ENCODE measurements around the gene ZSCAN20. TPM values are rescaled to one million over a fixed set of nuclear protein-coding genes. Genes with fewer than 3 reads are reported as not detected.
A peak's percentile ranks its signal among the peaks of the same experiment; 100 is the strongest.

Gene ZSCAN20
- 1 to 10 TPM in 1 of 2 donors, under 1 TPM in 1; 0.65 to 1.8 TPM for total RNA-seq
- 2.9 to 11.2 reads per million in 2 donors for total RNA-seq

GRCh38 chr1:33472269-33472980 lies at the start of gene ZSCAN20:
Gene ZSCAN20, plus strand, starts transcription at chr1:33472645. Its CDS starts 6,644 bp downstream, at chr1:33479289.
- Mint-ChIP-seq H3K4me1 (peaks cover 30% of the 10 kb centered on the region), H3K36me3 (ENCODE audit: low read depth) (no peaks in the 10 kb centered on the region), H3K27me3 (no peaks in the 10 kb centered on the region), H3K4me3 (peak within 1 kb of the TSS; percentile 98), H3K27ac (peak within 1 kb of the TSS; percentile 91)
- DNase-seq (peak; percentile 51 to 65 (median 54)), ATAC-seq (peak; percentile 96)
- no peaks in the 10 kb centered on the region for H3K9me3 ChIP-seq (ENCODE audit: control insufficient read depth, low read length, poor library complexity, severe bottlenecking)

- Mint-ChIP-seq H3K4me1 (no peaks in the 10 kb centered on the region), H3K27ac (no peak overlapping the region), H3K27me3 (peaks cover 42% of the 10 kb centered on the region), H3K4me3 (no peak overlapping the region), H3K36me3 (ENCODE audit: low read depth) (no peaks in the 10 kb centered on the region)
- H3K9me3 ChIP-seq (ENCODE audit: control insufficient read depth, low read length, poor library complexity, severe bottlenecking) = no peaks in the 10 kb centered on the region
- DNase-seq = no peak
- no peak for ATAC-seq
Observed at GRCh38 chr1:33424205-33424604, 48.2 kb upstream of the ZSCAN20 start.

- ATAC-seq (no peak), DNase-seq (no peak)
- no peaks in the 10 kb centered on the region for H3K4me1 Mint-ChIP-seq
- H3K4me3 Mint-ChIP-seq = no peak overlapping the region
- H3K36me3 Mint-ChIP-seq (ENCODE audit: low read depth) = no peaks in the 10 kb centered on the region
- H3K27ac Mint-ChIP-seq = no peak overlapping the region
- peaks cover 42% of the 10 kb centered on the region for H3K27me3 Mint-ChIP-seq
- no peaks in the 10 kb centered on the region for H3K9me3 ChIP-seq (ENCODE audit: control insufficient read depth, low read length, poor library complexity, severe bottlenecking)
Observed at GRCh38 chr1:33424610-33425009, 47.8 kb upstream of the ZSCAN20 start.

GRCh38 chr1:33425900-33426299 lies 46.5 kb upstream of the ZSCAN20 start:
- ATAC-seq = no peak
- H3K9me3 ChIP-seq (ENCODE audit: control insufficient read depth, low read length, poor library complexity, severe bottlenecking) = no peaks in the 10 kb centered on the region
- Mint-ChIP-seq H3K4me1 (peaks cover 2% of the 10 kb centered on the region), H3K36me3 (ENCODE audit: low read depth) (no peaks in the 10 kb centered on the region), H3K27ac (no peak overlapping the region), H3K4me3 (no peak overlapping the region), H3K27me3 (peaks cover 37% of the 10 kb centered on the region)
- DNase-seq = no peak

GRCh38 chr1:33426916-33427315 lies 45.5 kb upstream of the ZSCAN20 start:
- Mint-ChIP-seq H3K4me1 (peaks cover 4% of the 10 kb centered on the region), H3K36me3 (ENCODE audit: low read depth) (no peaks in the 10 kb centered on the region), H3K27ac (no peak overlapping the region), H3K4me3 (no peak overlapping the region), H3K27me3 (peaks cover 27% of the 10 kb centered on the region)
- no peaks in the 10 kb centered on the region for H3K9me3 ChIP-seq (ENCODE audit: control insufficient read depth, low read length, poor library complexity, severe bottlenecking)
- DNase-seq = no peak
- ATAC-seq = no peak

GRCh38 chr1:33428661-33429060 lies 43.8 kb upstream of the ZSCAN20 start:
- ATAC-seq (no peak), DNase-seq (no peak)
- Mint-ChIP-seq H3K36me3 (ENCODE audit: low read depth) (no peaks in the 10 kb centered on the region), H3K4me1 (peaks cover 4% of the 10 kb centered on the region), H3K27me3 (peaks cover 14% of the 10 kb centered on the region), H3K4me3 (no peak overlapping the region), H3K27ac (no peak overlapping the region)
- H3K9me3 ChIP-seq (ENCODE audit: control insufficient read depth, low read length, poor library complexity, severe bottlenecking) = no peaks in the 10 kb centered on the region

GRCh38 chr1:33429332-33429731 lies 43.1 kb upstream of the ZSCAN20 start:
- no peak overlapping the region for H3K4me3 Mint-ChIP-seq
- no peak for ATAC-seq
- peaks cover 4% of the 10 kb centered on the region for H3K4me1 Mint-ChIP-seq
- no peaks in the 10 kb centered on the region for H3K36me3 Mint-ChIP-seq (ENCODE audit: low read depth)
- peaks cover 14% of the 10 kb centered on the region for H3K27me3 Mint-ChIP-seq
- no peak overlapping the region for H3K27ac Mint-ChIP-seq
- no peak for DNase-seq
- no peaks in the 10 kb centered on the region for H3K9me3 ChIP-seq (ENCODE audit: control insufficient read depth, low read length, poor library complexity, severe bottlenecking)

- H3K27ac Mint-ChIP-seq = no peak overlapping the region
- DNase-seq = peak in 1 of 3 donors; percentile 15
- peaks cover 4% of the 10 kb centered on the region for H3K4me1 Mint-ChIP-seq
- peak; percentile 1 for ATAC-seq
- peaks cover 13% of the 10 kb centered on the region for H3K27me3 Mint-ChIP-seq
- H3K36me3 Mint-ChIP-seq (ENCODE audit: low read depth) = no peaks in the 10 kb centered on the region
- H3K4me3 Mint-ChIP-seq = no peak overlapping the region
- no peaks in the 10 kb centered on the region for H3K9me3 ChIP-seq (ENCODE audit: control insufficient read depth, low read length, poor library complexity, severe bottlenecking)
Observed at GRCh38 chr1:33429856-33430691, 42.4 kb upstream of the ZSCAN20 start.

GRCh38 chr1:33430692-33431593 lies 41.5 kb upstream of the ZSCAN20 start, which contains the start of gene PHC2:
Gene PHC2, minus strand, starts transcription at chr1:33431095. Its CDS starts 55,556 bp downstream, at chr1:33375539.
- Mint-ChIP-seq H3K27me3 (peaks cover 4% of the 10 kb centered on the region), H3K4me3 (peak within 1 kb of the TSS; percentile 72), H3K36me3 (ENCODE audit: low read depth) (no peaks in the 10 kb centered on the region), H3K27ac (no peak within 1 kb of the TSS), H3K4me1 (peaks cover 4% of the 10 kb centered on the region)
- ATAC-seq = peak; percentile 98
- no peaks in the 10 kb centered on the region for H3K9me3 ChIP-seq (ENCODE audit: control insufficient read depth, low read length, poor library complexity, severe bottlenecking)
- peak; percentile 74 to 87 (median 86) for DNase-seq

GRCh38 chr1:33433509-33434362 lies 38.7 kb upstream of the ZSCAN20 start:
- no peaks in the 10 kb centered on the region for H3K9me3 ChIP-seq (ENCODE audit: control insufficient read depth, low read length, poor library complexity, severe bottlenecking)
- Mint-ChIP-seq H3K36me3 (ENCODE audit: low read depth) (no peaks in the 10 kb centered on the region), H3K4me1 (peaks cover 4% of the 10 kb centered on the region), H3K27me3 (peaks cover 11% of the 10 kb centered on the region), H3K4me3 (no peak overlapping the region), H3K27ac (no peak overlapping the region)
- ATAC-seq = no peak
- DNase-seq = no peak

GRCh38 chr1:33434363-33434750 lies 38.1 kb upstream of the ZSCAN20 start:
- H3K27me3 Mint-ChIP-seq = peaks cover 16% of the 10 kb centered on the region
- peaks cover 4% of the 10 kb centered on the region for H3K4me1 Mint-ChIP-seq
- no peaks in the 10 kb centered on the region for H3K36me3 Mint-ChIP-seq (ENCODE audit: low read depth)
- no peak overlapping the region for H3K4me3 Mint-ChIP-seq
- no peaks in the 10 kb centered on the region for H3K9me3 ChIP-seq (ENCODE audit: control insufficient read depth, low read length, poor library complexity, severe bottlenecking)
- ATAC-seq (no peak), DNase-seq (no peak)
- H3K27ac Mint-ChIP-seq = no peak overlapping the region

All from T-helper 17 cell (primary cell).